Neural cell (in vitro differentiated cells): Measurements from ENCODE around the gene CASP10.

Source experiments
- CTCF ChIP-seq: fragments of 450-650 bp; IDR thresholded peaks from 2 replicates; pipeline ENCODE4 v1.5.1; 2014; ENCODE audit warnings: antibody characterized with exemption, mild to moderate bottlenecking, moderate library complexity; ENCODE audit not compliant: poor library complexity, severe bottlenecking
- EZH2 ChIP-seq: fragments of 200-600, 300-800 bp; shearing (Covaris generic), sonication (generic); IDR thresholded peaks from 2 replicates; pipeline ENCODE4 v1.6.1; 2014; ENCODE audit warnings: antibody characterized with exemption, low read length, borderline replicate concordance, mild to moderate bottlenecking; ENCODE audit not compliant: insufficient read depth, poor library complexity, severe bottlenecking
- MXI1 ChIP-seq: fragments of 450-650 bp; conservative IDR thresholded peaks from 2 replicates; pipeline ENCODE4 v1.6.1; 2014; ENCODE audit warnings: antibody characterized with exemption, mild to moderate bottlenecking; ENCODE audit not compliant: poor library complexity, severe bottlenecking
- POLR2AphosphoS5 ChIP-seq: IDR thresholded peaks from 2 replicates; pipeline ENCODE4 v1.6.1; 2012
- SMC3 ChIP-seq: fragments of 450-650 bp; conservative IDR thresholded peaks from 2 replicates; pipeline ENCODE4 v1.6.1; 2014; ENCODE audit warnings: antibody characterized with exemption, mild to moderate bottlenecking, moderate library complexity; ENCODE audit not compliant: poor library complexity

GRCh38 chr2:201273330-201273983 is 90.5 kb downstream of the CASP10 start:
- no peak for TF ChIP-seq CTCF
- no peak for TF ChIP-seq EZH2
- TF ChIP-seq SMC3, result no peak
- no peak for TF ChIP-seq POLR2AphosphoS5
- TF ChIP-seq MXI1, result no peak
